HCT116 (cell line): ENCODE data around the gene HYAL2.

Source experiments
- CTCF ChIP-seq, 3 experiments: fragments of 200-600 bp in 1 of 3; sonication (generic) in 1 of 3; IDR thresholded peaks in 2 of 3; conservative IDR thresholded peaks in 1 of 3; 2 replicates each; pipeline ENCODE4 v1.5.1; 2012 to 2017; ENCODE audit warnings: low read depth in 2 of 3, low read length in 2 of 3, antibody characterized with exemption in 1 of 3, borderline replicate concordance in 1 of 3, control low read depth in 1 of 3, mild to moderate bottlenecking in 1 of 3, mixed read lengths in 1 of 3, mixed run types in 1 of 3, moderate library complexity in 1 of 3; ENCODE audit not compliant: insufficient read depth in 1 of 3
- EZH2 ChIP-seq: fragments of 200-600 bp; sonication (generic); IDR thresholded peaks from 2 replicates; pipeline ENCODE4 v1.6.1; 2017; ENCODE audit warnings: antibody characterized with exemption, mixed run types
- JUND ChIP-seq: IDR thresholded peaks from 2 replicates; pipeline ENCODE4 v1.6.1; 2012
- POLR2A ChIP-seq: IDR thresholded peaks from 2 replicates; pipeline ENCODE4 v1.7.0; 2011; ENCODE audit warnings: borderline replicate concordance; ENCODE audit not compliant: insufficient read depth, insufficient read length; ENCODE audit errors: extremely low read depth
- POLR2AphosphoS5 ChIP-seq: IDR thresholded peaks from 2 replicates; pipeline ENCODE4 v1.6.1; 2011; ENCODE audit warnings: mild to moderate bottlenecking, low read depth, low read length, moderate library complexity
- RAD21 ChIP-seq: IDR thresholded peaks from 2 replicates; pipeline ENCODE4 v1.6.1; 2012; ENCODE audit warnings: low read depth, mild to moderate bottlenecking
- REST ChIP-seq: IDR thresholded peaks from 2 replicates; pipeline ENCODE4 v1.6.1; 2012; ENCODE audit warnings: low read depth

- no peak for TF ChIP-seq CTCF (IDR thresholded peaks at IDR 0.05 in 2 of 3, conservative IDR thresholded peaks at IDR 0.05 in 1 of 3; ENCODE audit: borderline replicate concordance in 1 of 3, insufficient read depth in 1 of 3, low read depth in 2 of 3, low read length in 2 of 3)
- TF ChIP-seq EZH2: no peak
- no peak for TF ChIP-seq POLR2AphosphoS5
- no peak for TF ChIP-seq JUND
- TF ChIP-seq POLR2A: no peak
- TF ChIP-seq REST: no peak
- no peak for TF ChIP-seq RAD21
Observed at GRCh38 chr3:50338965-50339364, 16.4 kb upstream of the HYAL2 start.
